Measurements from ENCODE around the gene CCDC136.

DNA sequence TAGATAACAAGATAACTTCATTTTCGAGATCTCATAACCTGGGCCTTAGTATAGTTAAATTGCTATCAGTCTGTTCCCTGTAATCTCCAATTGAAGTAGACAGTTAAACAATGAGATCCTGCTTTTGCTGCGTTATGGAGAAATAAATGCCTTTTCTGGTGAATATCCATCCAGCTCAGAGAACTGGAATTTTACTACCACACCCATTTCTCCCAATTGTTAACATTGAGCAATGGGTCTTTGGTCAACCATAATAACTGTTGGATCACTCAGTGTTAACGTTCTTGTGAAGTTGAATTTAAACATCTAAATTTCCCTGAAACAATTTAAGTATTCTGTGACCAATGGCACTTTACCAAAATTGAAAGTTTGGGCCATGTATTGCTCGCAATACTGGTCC lies 49.6 kb upstream of the CCDC136 start:
- TF ChIP-seq CTCF (conservative IDR thresholded peaks at IDR 0.05; ENCODE audit: low read length) (no peak), EZH2phosphoT487 (IDR thresholded peaks at IDR 0.05; ENCODE audit: borderline replicate concordance, low read depth, low read length) (no peak)

Measured in OCI-LY7 (cell line).